NCI-H146 treated with DMSO at 0.1 percent for 48 hours (cell line): Measurements from ENCODE around the gene MMP25.
"Not testable (repeated sequence)": the region's sequence is repeated elsewhere in the genome, so short reads cannot be mapped to it uniquely, and the experiment has no call there.

Source experiments
- DNase-seq: peaks from one replicate; lab custom pipeline; 2025; ENCODE audit not compliant: unreplicated experiment; lab: John Stamatoyannopoulos, UW

Gene MMP25

DNA sequence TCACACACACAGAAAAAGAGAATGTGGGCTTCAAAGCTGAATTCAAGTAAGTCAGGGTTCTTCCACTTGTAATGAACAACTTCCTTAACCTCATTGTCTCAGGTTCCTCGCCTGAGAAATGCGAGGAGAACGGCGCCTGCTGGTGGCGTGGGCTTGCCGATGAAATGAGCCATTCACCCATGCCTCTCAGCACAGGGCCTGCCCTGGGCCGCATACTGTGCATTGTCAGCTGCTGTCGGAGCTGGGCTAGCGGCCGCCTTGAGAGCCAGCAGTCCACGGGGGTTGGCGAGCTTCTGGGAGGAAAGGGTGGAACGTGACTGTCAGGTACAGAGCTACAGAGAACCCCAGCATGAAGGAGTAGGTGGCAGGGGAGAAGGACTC is 7.0 kb downstream of the MMP25 start:
- not testable (repeated sequence) for DNase-seq

DNA sequence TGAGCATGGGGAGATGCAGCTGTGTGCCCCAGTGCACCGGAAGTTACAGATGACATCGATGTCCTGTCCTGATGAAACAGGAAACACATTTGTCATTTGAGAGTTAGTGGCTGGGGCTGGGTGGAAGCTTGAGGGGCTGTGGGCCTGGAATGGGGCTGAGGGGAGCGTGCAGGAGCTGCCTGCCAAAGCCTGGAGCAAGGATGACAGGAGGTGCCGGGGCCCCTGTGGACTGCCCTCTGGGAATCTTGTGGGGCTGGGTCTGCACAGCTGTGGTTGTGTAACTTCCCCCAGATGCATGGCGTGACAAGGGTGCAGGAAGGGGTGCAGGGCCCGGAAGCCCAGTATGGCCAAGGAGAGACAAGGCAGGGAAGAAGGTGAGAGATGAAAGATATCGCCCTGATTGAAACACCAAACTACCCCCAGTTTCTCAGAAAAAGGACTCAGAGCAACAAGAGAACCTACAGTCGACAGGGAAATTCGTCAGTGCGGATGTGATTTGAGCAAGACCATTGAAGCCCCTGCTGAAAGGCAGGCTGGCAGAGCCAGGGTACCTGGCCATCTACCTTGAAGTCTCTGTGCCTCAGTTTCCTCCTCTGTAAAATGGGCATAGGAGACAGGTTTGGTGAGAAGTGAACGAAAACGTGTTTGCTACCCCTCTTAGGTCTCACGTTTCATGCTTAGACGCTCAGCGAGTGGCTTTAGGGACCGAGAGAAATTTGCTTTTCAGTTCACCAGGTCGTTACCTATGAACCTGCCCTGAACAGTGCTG is 8.8 kb downstream of the MMP25 start:
- no peak for DNase-seq

DNA sequence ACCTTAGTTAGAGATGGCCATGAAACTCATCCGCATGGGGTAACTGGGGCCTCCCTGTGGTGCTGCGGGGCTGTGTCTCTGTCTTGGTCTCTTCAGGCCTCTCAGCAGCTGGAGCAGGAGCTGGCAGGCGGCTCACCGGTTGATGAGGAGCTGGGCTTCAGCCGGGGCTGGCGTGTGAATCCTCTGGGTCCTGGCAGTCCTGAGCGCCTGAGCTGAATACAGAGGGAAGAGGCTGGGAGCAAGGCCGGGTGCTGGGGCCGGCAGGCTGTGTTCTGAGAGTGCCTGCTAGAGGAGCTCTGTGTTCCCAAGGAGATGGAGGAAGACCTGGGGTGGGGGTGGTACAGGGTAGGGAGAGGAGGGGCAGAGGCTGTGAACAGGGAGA is 9.4 kb downstream of the MMP25 start:
- not testable (repeated sequence) for DNase-seq

DNA sequence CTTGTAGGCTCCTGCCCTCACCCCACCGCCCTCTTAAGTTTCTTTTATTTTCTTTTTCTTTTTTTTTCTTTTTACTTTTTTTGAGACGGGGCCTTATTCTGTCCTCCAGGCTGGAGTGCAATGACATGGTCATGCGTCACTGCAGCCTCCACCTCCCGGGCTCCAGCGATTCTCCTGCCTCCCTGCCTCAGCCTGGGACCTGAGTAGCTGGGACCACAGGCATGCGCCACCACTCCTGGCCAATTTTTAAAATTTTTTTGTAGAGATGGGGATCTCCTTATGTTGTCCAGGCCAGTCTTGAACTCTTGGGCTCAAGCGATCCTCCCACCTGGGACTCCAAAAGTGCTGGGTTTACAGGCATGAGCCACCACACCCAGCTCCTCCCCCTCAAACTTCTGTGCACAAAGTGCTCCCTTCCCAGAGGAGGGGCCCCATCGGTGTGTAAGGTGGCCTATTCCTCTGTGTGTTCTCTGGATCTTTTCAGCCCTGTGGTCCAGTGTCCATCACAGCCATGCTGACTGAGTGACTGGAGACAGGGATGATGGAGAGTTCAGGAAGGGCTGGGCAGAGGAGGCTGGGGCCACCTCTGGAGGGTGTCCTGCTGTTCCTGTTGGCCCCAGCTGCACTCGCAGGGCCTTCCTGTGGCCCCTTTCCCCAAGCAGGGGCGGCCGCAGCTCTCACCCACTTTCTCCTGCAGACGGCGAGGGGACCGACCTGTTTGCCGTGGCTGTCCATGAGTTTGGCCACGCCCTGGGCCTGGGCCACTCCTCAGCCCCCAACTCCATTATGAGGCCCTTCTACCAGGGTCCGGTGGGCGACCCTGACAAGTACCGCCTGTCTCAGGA is 10.2 kb downstream of the MMP25 start:
- no peak for DNase-seq

DNA sequence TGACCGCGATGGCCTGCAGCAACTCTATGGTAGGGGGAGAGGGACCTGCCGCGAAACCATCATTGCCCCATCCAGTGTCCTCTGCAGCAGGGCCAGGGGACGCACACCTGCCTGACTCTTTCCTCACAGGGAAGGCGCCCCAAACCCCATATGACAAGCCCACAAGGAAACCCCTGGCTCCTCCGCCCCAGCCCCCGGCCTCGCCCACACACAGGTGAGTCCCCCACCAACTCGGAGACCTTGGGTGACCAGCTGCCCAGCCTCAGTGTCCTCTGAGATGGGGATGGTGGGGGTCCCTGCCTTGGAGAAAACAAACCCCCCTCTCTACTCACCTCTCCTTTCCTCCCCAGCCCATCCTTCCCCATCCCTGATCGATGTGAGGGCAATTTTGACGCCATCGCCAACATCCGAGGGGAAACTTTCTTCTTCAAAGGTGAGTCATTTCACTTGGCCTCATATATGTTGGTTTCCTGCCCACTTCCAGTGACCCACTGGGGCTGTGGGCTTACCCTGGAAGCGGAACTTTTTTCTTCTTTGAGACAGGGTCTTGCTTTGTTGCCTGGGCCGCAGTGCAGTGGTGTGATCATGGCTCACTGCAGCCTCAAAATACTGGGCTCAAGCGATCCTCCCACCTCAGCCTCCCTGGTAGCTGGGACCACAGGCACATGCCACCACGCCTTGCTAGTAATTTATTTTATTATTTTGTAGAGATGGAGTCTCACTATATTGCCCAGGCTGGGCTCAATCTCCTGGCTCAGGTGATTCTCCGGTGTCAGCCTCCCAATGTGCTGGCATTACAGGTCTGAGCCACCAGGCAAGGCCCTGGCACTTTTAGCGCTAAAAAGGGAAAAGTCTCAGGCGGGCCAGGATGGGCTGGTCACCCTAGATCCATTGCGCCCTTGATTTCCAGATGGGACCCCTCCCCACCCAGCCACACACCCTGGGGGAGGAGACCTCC is 11.1 kb downstream of the MMP25 start:
- no peak for DNase-seq

DNA sequence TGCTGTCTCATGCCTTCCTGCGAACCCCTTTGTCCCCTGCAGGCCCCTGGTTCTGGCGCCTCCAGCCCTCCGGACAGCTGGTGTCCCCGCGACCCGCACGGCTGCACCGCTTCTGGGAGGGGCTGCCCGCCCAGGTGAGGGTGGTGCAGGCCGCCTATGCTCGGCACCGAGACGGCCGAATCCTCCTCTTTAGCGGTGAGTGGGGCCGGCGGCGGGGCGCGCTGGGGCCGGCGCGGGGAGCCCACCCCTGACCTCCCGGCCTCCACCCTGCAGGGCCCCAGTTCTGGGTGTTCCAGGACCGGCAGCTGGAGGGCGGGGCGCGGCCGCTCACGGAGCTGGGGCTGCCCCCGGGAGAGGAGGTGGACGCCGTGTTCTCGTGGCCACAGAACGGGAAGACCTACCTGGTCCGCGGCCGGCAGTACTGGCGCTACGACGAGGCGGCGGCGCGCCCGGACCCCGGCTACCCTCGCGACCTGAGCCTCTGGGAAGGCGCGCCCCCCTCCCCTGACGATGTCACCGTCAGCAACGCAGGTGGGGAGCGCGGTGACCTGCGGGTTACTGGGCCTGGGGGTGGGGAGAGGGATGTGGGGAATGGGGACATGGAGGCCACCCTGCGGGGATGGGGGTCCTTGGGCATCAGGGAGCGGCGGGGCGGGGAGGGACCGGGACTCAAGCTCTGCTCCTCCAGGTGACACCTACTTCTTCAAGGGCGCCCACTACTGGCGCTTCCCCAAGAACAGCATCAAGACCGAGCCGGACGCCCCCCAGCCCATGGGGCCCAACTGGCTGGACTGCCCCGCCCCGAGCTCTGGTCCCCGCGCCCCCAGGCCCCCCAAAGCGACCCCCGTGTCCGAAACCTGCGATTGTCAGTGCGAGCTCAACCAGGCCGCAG is 12.0 kb downstream of the MMP25 start:
- peak; percentile 12 for DNase-seq

DNA sequence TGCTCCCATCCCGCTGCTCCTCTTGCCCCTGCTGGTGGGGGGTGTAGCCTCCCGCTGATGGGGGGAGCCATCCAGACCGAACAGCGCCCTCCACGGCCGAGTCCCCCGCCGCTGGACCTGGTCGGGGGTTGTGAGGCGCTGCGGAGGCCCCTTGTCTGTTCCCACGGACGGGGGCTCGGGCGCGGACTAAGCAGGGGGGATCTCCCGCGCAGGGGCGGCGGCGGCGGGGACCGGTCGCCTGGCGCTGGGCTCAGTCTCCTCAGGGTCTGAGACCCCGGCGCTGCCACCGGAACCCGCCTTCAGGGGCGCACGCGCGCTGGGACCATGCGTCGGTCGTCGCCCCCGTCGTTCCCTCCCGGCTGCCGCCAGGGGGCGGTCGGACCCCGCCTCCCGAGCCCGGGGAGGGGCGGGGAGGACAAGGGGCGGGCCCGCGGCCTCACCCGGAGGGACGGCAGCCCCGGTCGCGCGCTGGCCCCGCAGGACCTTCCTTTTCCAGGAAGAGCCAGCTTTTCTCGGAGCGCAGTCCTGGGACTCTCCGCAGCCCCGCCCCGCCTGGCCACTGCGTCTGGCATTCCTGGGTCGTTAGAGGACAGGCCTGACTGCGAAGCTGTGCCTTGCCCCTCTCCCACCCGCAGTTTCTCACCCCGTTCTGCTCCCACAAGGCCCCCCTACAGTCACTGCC is 12.8 kb downstream of the MMP25 start:
- peak; percentile 37 for DNase-seq

DNA sequence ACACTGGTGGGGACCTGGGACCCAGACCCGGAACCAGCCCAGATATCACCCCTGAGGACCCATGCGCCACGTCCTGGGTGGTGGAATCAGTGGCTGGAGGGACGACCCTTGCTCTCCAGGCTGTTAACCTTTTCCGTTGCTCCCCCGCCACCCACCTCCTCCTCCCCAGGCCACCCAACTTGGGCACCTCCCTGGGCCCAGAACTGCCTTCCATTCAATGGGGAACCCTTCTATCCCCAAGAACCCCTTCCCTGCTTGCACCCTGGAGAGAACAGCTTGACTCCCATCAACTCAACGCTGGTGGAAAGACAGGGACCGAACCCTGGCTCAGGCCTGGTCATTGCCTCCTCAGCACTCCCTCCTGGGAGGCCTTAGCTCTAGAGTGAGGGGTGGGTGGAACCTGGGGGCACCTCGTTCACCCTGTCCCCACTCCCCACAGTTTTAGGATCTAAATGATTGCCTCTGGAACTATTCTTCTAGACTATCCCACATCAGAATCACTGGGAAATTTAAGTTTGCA is 13.4 kb downstream of the MMP25 start:
- DNase-seq = no peak

DNA sequence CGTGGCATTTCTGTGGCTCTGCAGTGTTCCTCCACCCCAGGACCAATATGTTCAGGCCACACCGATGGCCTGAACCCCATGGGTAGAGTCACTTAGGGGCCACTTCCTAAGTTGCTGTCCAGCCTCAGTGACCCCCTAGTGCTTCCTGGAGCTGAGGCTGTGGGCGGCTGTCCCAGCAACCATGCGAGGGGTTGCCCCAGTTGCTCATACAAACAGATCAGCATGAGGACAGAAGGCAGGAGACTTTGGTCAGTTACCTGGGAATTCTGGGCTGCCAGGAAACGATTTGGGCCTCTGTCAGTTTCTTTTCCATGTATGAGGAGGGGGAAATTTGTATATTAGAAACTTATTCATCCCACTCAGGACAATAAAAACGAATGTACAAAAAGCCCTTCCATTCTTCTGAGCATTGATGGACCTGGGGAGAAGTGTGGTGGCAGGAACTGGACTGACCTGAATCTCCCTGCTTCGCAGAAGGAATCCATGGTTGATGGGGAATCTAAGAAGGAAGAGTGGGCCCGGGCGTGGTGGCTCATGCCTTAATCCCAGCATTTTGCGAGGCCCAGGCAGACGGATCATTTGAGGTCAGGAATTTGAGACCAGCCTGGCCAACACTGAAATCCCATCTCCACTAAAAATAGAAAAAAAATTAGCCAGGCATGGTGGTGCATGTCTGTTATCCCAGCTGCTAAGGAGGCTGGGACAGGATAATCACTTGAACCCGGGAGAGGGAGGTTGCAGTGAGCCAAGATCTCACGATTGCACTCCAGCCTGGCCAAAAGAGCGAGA is 14.2 kb downstream of the MMP25 start:
- DNase-seq = no peak

DNA sequence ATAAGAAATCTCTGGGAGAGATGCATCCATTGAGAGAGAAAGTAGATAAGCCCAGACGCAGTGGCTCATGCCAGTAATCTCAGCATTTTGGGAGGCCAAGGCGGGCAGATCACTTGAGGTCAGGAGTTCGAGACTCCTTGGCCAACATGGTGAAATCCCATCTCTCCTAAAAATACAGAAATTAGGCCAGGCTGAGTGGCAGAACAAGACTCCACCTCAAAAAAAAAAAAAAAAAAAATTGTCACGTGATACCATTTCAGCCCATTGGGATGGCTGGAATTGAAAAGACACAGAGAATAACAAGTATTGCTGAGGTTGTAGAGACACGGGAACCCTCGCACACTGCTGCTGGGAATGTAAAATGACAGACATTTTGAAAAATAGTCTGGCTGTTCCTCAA is 16.2 kb downstream of the MMP25 start:
- no peak for DNase-seq

DNA sequence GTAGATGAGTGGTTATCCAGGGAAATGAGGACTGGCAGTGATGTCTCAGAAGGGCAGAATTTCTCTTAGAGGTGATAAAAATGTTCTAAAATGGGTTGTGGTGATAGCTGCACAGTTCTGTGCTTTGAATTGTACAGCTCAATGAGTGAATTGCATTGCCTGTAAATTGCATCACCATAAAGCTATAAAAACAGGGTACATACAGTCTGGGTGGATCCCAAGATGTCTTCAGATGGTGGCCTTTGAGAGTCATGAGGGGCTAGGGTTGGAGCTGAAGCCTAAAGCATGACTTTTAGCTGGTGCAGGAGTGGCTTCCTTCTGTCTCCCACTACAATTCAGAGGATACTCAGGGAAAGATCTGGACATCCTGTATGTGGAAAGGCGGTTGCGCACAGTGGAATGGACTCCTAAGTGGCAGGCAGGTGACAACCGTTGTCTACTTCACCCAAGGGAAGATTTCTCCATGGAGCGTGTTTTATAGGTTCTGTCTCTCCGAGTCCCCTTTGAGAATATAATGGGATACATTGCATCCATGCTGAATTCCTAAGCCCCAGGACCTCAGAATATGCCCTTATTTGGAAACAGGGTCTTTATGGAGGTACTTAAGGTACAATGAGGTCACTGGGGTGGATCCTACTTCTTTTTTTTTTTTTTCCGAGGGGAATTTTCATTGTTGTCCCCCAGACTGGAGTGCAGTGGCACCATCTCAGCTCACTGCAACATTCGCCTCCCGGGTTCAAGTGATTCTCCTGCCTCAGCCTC is 17.4 kb downstream of the MMP25 start:
- DNase-seq = no peak

DNA sequence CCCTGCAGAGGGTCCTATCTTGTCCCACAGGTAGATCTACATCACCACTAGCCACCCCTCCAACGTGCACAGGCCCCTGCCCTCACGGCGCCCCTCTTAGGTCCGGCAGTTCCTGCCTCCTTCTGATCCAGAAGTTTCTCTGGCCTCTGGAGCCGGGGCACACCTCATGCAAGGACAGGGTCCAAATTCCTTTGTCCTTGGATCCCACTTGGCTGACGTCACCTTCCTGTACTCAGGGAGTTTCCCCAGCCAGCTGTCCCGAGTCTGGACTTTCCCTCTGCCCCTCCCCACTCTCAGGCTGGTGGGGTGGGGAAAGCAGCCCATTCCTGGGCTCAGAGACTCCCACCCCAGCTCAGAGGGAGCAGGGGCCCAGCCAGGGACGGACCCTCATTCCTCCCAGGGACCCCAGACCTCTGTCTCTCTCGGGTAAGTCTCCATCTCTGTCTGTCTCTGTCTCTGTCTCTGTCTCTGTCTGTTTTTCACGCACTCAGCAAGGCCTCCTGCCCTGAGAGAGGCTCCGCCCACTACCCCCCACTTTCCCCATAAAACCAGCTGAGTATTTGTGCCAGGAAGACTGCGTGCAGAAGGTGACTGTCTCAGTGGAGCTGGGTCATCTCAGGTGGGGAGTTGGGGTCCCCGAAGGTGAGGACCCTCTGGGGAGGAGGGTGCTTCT is 18.8 kb downstream of the MMP25 start, which contains the start of gene IL32:
Gene IL32, plus strand, starts transcription at position 572 of the 673 bp plus-strand sequence. CDS start 172 bp downstream, outside the sequence.
- no peak for DNase-seq

DNA sequence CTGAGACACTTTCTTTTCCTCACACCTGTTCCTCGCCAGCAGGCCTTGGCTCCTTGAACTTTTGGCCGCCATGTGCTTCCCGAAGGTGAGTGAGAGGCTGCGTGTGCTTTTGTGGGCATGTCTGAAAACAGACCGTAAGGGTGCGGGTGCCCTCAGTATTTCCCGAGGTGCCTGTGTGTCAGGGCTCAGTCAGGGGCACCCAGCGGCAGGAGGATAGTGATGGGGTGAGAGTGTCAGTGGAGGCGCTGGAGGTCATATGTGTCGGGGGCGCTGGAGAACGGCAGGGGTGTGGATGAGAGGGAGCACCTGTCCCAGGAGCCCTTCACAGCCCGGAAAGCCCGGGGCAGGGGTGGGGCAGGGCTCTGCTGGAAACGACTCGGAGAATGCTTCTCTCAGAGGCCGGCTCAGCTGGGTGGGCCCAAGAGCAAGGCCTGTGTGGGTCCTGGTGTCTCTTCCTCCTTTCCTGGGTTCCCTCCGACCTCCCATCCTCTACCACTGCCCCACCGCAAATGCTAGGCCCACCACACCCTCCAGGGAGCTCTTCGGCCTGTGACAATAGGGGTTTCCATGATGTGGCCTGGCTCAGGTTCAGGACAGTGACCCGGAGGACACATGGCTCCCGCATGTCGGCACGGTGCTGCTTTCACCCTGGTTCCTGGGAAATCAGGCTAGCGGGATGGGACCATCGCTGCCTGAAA is 19.5 kb downstream of the MMP25 start:
- no peak for DNase-seq

DNA sequence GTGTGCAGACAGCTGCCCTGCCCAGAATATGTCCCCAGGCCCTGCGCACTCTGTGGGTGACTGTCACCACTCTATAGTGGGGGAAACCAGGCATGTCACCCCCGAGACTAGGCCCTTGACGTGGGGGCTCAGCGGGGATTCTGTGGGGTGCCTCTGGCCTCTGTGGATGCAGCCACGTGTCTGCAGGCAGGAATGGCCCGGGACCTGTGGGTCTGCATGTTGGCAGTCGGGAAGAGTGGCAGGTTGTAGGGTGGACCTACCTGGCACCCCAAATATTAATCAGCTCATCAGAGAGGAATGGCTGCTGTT is 20.0 kb downstream of the MMP25 start:
- DNase-seq = no peak

DNA sequence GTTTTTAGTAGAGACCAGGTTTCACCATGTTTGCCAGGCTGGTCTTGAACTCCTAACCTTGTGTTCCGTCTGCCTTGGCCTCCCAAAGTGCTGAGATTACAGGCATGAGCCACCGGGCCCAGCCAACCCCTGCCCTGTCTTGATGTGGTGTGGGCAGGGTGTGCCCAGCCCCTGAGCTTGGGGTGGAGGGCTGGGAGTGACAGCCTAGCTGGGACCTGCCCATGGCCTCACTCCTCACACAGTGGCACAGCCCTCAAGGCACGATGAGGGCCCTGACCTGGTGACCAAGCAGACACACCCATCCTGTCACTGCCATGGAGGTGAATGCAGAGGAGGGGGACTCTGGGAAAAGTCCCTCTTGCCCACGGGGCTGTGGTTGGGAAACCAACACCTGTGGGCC is 22.1 kb downstream of the MMP25 start:
- DNase-seq = no peak

DNA sequence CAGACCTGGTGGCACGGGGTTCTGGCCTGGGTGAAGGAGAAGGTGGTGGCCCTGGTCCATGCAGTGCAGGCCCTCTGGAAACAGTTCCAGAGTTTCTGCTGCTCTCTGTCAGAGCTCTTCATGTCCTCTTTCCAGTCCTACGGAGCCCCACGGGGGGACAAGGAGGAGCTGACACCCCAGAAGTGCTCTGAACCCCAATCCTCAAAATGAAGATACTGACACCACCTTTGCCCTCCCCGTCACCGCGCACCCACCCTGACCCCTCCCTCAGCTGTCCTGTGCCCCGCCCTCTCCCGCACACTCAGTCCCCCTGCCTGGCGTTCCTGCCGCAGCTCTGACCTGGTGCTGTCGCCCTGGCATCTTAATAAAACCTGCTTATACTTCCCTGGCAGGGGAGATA is 22.8 kb downstream of the MMP25 start:
- not testable (repeated sequence) for DNase-seq

DNA sequence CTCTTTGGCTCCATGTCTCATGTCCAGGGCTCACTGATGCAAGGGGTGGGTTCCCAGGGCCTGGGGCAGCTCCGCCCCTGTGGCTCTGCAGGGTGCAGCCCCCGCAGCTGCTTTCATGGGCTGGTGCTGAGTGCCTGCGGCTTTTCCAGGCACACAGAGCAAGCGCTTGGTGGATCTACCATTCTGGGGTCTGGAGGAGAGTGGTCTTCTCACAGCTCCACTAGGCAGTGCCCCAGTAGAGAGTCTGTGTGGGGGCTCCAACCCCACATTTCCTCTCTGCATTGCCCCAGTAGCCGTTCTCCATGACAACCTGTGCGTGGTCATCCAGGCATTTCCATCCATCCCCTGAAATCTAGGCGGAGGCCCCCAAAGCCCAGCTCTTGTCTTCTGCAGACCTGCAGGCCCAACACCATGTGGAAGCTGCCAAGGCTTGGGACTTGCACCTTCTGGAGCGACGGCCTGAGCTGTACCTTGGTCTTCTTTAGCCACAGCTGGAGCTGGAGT is 24.3 kb downstream of the MMP25 start:
- no peak for DNase-seq
